DMS53 treated with DMSO at 0.1 percent for 48 hours (cell line): ENCODE measurements around the gene ZBTB40.

Experiments
- DNase-seq: peaks from one replicate; lab custom pipeline; 2025; ENCODE audit not compliant: unreplicated experiment; lab: John Stamatoyannopoulos, UW

The ZBTB40 gene

GRCh38 chr1:22503721-22504410 lies 52.2 kb downstream of the ZBTB40 start:
- DNase-seq, result no peak

DNA sequence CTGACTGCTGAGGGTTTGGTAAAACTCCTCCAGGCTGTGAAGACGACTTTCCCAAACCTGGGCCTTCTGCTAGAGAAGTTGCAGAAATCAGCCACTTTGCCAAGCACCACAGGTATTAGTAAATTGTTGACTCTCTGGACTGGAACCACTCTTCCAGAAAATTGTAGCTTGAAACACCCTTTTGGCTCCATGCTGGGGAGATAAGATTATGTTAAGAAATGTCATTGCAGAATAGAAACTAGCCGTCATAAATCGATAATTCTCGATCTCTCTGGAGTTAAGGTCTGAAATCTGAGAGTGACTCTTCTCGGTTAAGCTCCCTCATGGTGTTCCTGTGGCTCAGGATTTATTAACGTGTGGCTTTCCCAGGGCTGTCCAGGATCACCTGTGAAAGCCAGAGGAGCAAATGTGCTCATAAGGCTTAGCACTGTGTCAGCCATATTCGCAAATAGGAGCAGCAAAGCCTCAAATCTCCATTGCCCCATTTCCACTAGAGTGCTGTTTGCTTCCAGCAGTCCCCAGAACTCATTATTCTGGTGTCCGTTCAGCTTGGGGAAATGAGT lies 54.6 kb downstream of the ZBTB40 start:
- no peak for DNase-seq

DNA sequence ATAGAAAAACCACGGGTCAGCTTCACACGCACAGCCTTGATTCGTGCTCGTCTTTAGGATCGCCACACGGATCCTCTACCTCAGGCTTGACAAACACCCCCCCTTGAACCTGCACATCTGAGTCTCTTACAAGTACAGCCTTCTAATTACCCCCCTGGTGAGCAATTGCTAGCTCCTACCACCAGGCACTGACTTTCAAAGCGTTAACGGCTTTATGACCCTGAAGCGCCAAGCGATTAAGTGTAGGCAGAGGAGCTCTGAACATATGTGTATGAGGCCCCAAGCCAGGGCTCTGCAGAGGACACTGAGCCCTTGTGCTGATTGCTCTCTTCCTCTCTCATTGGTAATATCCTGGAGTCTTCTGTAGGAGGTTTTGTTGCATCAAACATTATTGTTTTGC lies 55.9 kb downstream of the ZBTB40 start:
- no peak for DNase-seq

DNA sequence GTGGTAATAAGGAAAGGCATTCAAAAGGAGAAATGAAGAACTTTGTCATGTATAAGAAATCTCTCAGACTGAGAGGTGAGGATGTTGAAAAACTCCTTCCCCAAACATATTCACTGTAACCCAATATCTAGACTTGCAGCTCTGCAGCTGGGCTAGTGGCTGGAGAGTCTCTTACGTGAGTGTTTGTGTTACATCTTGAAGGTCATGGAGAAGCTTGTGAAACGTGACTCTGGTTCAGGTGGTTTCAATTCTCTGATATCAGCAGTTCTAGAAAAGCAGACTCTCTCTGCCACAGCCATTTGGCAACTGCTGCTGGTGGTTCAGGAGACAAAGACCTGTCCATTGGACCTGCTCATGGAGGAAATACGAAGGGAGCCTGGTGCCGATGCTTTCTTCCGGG lies 56.7 kb downstream of the ZBTB40 start:
- DNase-seq, result peak; percentile 15

DNA sequence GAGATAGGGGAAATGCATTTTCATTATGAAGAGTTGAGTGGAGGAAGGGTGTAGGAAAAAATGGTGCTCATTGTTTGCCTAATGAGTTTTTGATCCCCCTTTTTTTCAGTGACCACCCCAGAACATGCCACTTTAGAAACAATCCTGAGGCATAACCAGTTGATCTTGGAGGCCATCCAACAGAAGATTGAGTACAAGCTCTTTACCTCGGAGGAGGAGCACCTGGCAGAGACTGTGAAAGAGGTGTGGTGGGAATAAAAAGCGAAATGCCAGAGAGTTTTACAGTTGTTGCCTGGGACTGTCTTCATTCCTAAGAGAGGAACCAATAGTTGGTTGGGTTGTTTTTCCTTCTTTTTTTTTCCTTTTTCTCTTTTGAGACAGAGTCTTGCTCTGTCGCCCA lies 57.3 kb downstream of the ZBTB40 start:
- DNase-seq, result no peak

DNA sequence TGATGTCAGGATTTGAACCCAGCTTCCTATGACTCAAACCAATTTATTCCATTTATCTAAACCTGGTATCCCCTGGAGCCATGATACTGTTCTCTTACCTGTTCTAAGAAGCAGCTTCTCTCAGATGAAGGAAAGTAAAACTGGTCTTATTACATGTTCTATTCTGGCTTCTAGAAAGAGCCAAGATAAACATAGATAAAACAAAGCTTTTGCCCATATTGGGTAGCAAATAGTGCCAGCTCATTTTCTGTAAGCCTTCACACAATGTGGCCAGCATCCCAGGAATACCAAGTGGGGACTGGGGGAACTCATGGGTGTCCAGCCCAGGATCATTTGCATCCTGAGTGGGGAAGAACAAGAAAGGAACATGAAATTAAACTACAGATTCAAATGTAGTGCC lies 58.2 kb downstream of the ZBTB40 start:
- no peak for DNase-seq

DNA sequence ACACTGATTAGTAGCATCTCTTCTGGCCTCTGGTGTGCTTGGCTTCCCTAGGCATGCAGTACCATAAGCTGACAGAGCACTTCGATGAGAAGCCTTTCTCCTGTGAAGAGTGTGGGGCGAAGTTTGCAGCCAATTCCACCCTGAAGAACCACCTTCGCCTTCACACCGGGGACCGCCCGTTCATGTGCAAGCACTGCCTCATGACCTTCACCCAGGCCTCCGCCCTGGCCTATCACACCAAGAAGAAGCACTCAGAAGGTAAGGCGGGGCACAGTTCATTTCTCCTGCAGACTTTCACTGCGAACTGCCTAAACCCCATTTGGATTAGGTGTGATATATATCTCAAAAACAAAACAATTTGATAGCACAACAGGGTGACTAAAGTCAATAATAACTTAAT lies 61.2 kb downstream of the ZBTB40 start:
- DNase-seq, result no peak

GRCh38 chr1:22516906-22517571 lies 65.4 kb downstream of the ZBTB40 start:
- no peak for DNase-seq

- no peak for DNase-seq
These were observed 66.3 kb downstream of the ZBTB40 start for GRCh38 chr1:22517956-22518355.

DNA sequence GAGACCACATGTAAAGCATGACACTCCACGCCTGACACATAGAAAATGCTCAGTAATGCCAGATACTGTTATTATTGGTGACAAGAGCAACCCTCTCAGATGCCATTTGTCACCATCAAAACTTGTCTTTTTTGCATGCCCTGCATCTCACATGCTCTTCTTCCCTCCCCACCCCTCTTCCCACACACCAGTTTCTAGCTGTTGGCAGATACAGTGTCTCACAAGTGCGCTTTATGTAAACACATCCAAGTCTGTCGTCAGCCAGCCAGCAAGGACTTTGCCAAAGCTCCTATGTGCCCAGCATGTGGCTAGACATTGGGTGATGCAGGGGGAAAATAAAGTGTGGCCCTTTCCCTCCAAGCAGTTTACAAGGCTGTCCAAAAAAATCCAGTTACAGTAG lies 66.7 kb downstream of the ZBTB40 start:
- DNase-seq, result no peak

DNA sequence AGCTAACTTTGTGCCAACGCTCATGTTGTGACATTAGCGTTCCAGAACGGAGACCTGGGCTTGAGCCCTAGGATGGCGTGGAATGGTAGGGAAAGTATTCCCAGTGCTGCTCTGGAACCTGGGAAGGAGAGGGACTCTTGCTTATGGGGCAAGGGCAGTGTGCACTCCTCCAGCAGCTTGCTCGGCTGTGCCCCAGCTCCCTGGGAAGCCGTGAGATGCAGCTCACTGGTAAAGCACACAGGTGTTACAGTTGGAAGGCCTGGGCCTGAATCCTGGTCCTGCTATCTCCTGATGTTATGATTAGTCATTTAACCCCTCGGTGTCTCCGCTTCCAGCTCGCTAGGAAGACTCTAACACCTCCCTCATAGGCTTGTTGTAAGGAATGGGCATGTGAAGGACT lies 69.2 kb downstream of the ZBTB40 start:
- DNase-seq, result no peak

DNA sequence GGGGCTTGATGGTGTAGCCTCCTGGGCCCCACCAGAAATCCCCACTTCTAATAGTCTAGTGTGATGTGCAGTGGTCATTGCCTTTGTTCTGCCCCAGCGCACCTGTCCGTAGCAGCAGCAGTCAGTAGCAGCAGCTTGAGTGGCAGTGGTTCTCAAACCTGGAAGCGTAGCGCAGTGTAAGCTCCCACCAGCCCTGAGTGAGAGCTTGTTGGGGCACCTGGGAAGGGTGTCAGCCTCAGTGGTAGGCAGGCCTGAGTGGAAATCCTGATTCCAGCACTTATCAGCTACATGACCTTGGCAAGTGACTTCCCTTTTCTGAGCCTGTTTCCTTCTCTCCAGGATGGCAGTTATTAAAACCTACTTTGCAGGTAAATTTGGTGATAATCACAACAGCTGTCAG lies 70.0 kb downstream of the ZBTB40 start:
- no peak for DNase-seq

DNA sequence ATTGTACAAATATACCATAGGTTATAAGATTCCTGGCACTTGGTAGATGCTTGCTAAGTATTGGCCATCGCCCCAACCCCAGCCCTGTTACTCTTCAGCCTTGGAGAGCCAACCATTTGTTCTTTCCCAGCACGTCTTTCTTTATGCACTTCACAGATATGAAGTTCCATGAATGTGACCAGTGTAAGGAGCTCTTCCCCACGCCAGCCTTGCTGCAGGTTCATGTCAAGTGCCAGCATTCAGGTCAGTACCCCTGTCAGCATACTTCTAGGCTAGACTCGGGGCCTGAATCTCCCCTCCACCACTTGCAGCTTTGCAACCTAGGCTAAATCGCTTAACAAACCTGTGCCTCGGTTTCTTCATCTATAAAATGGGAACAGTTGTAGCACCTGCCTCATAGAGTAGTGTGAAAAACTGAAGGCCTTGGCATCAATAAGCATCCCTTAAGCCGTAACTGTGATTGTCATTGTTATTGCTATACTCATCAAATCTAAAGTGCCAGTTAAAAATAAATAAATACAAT lies 70.6 kb downstream of the ZBTB40 start:
- no peak for DNase-seq

GRCh38 chr1:22524481-22524880 lies 72.8 kb downstream of the ZBTB40 start:
- no peak for DNase-seq

- DNase-seq, result no peak
These were observed 73.6 kb downstream of the ZBTB40 start for GRCh38 chr1:22525211-22525610.

DNA sequence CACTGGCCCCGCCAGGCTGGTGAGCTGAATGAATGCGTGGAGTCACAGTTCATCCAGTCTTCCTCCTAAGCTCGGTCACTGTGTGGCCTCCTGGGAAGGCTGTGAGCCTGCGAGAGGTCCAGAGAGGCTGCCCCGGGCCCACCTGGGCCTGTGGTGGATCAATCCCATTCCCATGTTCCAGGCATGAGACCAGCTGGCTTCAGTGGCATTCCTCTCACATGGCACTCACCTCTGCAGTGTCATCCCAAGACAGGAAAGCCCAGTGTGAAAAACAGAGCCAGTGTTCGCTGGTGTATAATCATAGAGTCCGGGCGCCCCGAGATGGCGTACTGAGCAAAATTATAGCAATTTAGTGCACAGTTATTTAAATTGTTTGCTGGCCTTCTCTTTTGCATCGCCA lies 74.0 kb downstream of the ZBTB40 start:
- DNase-seq, result no peak

DNA sequence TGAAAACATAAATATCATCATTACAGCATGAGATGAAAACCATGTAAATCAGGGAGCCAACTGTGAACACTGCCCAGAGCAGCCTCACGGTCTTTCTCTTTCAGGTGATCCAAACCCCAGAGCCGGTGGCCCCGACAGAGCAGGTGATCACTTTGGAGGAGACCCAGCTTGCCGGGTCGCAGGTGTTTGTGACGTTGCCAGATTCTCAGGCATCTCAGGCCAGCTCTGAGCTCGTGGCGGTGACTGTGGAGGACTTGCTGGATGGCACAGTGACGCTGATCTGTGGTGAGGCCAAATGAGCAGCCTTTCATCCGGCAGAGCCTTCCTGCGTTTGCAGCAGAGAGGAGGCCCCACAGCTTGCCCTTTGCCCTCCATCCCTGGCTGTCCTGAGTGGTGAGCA lies 74.4 kb downstream of the ZBTB40 start:
- DNase-seq, result no peak

DNA sequence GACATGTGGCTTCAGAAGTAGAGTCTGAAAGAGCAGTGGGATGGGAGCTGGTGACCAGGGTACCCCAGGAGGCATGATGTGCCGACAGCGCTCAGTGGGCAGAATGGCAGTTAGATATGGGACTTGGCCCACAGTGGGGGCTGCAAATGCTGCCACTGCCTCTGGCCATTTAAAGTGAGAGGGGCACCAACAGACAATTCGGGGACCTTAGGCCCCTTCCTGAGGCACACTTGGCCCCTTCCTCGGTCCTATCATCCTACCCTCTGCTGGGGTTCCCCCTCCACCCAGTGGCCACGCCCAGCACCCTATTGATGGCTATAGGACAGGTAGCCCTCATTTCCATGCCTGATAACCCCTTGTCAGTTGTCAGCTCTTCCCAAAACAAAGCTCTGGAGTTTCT lies 75.0 kb downstream of the ZBTB40 start:
- DNase-seq, result no peak

DNA sequence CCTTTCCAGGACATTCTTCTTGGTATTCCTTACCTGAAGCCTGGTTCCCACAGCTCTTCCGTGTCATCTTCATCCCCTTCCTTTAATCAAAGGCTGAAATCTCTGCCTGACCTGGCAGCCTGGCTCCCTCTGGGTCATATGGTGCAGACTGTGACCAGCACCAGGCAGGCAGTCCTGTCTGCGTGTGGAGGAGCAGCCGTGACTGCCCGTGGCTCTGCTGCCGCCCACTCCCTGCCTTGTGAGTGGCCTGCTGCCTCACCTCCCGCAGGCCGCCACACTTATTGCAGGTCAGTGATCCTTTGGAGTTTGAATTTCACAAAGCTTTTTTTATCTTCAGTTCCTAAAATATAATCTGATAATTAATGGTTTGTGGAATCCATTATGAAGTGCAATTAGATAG lies 75.5 kb downstream of the ZBTB40 start:
- no peak for DNase-seq

GRCh38 chr1:22527555-22528296 lies 76.1 kb downstream of the ZBTB40 start:
- DNase-seq, result no peak

DNA sequence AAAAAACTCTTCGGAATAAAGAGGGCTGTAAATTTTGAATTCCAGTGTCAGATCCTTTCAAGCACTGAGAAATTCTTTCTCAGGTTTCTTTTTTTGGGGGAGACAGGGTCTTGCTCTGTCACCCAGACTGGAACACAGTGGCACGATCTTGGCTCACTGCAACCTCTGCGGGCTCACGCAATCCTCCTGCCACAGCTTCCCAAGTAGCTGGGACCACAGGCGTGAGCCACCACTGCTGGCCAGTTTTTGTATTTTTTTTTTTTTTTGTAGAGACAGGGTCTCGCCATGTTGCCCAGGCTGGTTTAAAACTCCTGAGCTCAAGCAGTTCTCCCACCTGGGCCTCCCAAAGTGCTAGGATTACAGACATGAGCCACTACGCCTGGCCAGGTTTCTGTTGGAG lies 76.8 kb downstream of the ZBTB40 start:
- DNase-seq, result no peak
